Measurements from ENCODE around the gene FGFRL1.

FGFRL1 gene

GRCh38 chr4:1009542-1010394, 1.7 kb upstream of the FGFRL1 start:
- peak in 1 of 2 experiments; percentile 33 for DNase-seq

DNA sequence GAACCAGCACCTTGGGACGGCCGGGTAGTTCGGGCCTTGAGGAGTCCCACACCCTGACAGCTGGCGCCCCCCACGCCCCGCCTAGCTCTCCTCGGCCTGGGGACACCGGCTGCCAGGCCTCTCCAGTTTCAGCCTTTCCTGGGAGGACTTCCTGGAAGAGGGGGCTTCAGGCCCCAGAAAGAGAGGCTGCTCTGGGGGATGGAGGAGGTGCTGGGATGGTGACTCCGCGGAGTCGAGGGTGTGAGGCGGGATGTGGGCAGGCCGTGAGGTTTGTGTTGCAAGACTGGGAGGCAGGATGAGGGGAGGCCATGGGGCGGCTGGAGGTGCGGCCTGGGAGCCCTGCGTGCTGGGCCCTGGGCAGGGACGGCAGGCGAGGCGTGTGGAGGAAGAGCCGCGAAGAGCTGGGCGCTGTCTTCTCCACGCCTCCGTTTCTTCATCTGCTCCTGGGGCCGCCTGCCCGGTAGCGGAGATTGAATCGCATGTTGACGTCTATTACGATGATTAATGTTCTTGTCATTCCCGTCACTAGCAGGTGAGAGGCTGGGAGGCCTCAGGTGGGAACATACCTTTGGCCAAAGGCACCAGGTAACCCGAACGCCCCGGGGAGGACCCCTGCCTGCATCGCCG, 918 bp upstream of the FGFRL1 start:
- peak in 1 of 2 experiments; percentile 53 for DNase-seq

GRCh38 chr4:1011666-1012033, 224 bp downstream of the FGFRL1 start:
- no peak for DNase-seq

DNA sequence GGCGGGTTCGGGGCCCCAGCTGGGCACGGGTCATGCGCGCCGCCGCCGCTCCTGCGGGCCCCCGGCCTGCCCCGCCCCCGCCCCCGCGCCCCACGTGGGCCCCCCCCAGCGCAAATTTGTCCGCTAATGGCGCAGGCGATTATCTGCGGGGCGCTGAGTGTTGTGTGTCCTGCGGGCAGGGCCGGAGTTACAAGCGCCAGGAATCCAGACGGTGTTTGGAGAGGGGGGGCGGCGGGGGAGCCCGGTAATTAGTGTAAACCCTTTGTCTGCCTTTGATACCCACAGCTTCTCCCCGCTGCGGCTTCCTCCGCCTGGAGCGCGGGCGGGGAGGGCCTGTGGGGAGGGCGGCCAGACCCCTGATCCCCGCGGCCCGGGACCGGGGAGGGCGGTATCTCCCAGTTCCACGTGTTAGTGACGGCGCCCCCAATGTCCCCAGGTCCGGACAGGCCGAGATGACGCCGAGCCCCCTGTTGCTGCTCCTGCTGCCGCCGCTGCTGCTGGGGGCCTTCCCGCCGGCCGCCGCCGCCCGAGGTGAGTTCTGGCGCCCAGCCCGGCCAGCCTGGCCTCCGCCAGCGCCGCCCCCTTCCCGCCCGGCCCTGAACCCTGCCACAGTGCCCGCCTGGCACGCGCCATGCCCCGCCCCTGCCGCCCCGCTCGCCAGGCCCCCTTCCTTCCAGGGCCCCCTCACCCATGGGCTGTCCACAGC, 761 bp downstream of the FGFRL1 start:
- DNase-seq = peak in 1 of 2 experiments; percentile 44

GRCh38 chr4:1013225-1014073, 2.0 kb downstream of the FGFRL1 start:
- no peak for DNase-seq

DNA sequence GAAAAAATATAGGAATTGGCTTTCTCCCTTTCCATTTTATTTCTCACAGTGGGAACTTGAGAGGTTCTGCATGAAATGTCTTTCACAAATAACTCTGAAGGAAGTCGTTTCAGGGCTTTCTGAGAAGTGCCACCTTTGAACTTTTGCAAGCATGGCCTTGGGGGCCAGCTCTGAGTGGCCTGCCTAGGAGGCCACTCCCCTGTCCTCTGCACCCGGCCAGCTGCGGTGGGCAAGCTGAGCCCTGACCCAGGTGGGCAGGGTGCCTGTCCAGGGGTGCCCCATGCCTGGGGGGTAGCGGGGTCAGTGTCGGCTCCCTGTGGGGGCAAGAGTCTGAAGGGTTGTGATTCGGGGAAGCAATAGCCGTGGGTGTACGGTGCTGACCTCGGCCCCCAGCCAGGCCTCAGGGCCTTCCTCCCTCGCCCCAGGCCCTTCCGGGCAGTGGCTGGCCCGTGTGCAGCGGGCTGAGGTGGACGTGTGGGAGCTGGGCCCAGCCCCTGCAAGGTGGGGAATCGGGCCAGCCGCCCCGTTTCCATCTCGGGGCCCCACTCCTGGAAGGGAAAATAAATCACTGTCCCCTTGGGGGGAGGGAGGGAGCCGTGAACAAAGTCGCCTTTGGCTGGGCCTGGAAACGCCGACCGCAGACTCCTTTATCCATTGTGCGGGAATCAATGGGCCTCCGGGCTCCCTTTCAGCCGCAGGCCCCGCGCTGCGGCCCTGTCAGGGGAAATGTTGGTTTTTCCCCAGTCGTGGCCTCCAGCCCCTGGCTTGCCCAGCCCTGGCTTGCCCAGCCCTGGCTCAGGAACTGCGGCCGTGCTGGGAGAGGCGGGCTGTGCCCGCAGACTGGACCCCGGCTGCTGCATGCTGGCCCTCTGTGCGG, 3.1 kb downstream of the FGFRL1 start:
- no peak for DNase-seq

GRCh38 chr4:1015179-1015578, 3.8 kb downstream of the FGFRL1 start:
- no peak for DNase-seq

DNA sequence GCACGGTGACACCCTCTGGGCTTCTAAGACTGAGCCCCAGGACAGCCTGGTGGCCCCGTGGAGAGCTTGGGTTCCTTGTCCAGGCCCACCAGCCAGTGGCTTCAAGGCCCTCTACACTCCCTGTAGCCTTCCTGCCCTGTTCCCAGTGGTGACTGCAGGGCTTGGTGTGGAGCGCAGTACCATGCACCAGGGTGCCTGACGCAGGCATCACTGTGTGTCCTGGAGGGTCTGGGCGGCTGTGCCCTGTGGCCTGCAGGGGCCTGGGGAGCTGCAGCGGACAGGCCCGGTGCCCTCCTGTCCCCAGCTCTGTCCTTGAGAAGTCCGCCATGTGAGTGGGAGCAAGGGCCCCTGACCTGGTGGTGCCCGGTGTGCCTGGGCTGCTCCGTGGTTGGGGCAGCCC, 4.3 kb downstream of the FGFRL1 start:
- no peak for DNase-seq

DNA sequence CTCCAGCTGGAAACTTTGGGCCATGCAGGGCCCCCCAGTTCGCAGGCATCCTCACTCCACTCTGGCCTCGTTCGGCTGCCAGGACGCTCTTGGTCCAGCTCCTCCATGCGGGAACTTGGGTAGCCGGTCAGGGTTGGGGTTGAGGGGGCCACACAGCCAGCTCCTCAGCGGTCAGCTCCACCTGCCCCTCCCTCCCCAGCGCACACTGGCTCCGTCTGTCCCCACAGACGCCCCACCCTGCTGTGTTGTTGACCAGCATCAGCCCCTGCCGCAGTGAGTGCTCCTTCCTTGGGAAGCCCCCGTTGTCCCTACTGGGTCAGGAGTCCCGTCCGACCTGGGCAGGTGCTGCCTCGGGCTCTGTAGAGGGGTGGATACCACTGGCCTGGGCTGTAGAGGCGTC, 5.8 kb downstream of the FGFRL1 start:
- DNase-seq = no peak

GRCh38 chr4:1017706-1018105, 6.3 kb downstream of the FGFRL1 start:
- DNase-seq = no peak

GRCh38 chr4:1018147-1019020, 7.0 kb downstream of the FGFRL1 start:
- DNase-seq = no peak

DNA sequence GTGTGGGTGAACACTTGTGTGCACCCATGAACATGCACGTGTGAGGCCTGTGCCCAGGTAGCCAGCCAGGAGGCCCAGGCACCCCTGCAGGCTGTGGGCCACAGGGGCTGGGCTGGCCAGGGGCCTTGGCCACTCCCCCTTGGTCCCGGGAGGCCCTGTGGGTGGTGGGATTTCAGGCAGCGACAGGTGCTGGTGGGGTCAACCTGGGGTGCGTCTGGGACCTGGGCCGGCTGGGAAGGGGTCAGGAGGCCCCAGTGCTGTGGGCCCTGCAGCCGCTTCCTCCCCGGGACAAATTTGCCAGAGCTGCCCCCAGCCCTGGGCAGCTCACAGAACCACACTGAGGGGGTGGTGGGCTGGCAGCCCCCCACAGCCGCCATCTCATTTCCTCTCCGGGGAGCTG, 7.9 kb downstream of the FGFRL1 start:
- no peak for DNase-seq

DNA sequence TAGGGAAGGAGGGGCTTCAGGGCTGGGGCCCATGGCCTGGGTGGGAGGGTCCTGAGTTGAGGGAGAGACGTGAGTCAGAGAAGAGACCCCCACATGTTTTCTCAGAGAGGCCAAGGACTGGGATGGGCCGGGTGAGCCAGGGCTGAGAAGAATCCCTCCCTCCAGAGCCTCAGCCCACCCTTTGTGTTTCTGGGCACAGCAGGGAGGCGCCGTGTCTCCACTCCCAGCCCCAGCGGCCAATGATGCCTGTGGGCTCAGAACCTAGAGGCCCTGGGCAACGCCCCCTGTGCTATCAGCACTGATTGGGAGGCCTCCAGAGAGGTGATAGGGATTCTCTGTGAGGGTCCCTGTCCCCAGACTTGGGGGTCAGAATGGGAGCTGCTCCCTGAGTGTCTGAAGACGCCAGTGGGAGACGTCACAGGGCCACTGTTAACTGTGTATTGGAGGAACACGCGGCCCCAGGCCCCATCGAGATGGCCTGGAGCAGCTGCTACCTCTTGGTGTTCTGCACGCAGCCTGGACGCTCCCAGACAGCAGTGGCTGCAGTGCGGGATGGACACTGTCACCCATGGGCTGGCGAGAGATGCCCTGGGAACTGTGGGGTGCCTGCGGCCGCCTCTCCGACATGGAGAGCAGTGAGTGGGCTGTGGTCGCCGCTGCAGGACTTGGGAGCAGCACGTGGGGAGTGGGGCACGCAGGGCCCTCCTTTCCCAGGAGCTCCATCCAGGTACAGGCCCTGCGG, 8.5 kb downstream of the FGFRL1 start:
- no peak for DNase-seq

DNA sequence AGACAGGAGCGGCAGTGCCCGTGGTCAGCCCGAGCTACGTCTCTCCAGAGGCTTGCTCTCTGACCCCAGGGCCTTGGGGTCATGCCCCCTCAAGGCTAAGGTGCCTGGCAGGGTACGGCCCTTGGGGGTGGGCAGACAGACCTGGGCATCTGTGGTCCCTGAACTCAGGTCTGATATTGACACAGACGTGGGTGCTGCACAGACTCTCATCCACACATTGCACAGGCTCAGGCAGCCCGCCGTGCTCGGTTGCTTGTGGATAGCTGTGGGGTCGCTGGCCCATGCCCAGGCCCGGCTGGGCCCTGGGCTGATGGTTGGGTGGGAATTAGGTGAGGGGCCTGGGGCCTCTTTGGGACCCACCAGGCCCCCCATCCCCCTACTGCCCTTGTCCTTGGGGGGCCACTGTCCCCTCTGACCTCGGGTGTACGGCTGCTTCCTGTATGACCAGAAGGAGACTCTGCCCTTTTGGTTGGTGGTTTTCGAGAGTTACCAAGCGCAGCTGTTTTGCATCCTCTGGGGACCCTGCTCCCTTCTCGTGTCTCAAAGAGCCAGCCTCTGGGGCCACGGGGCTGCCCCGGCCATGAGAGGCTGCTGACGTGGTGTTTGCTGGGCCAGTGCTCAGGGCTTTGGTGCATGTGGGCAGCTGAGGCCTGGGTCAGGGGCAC, 10.1 kb downstream of the FGFRL1 start:
- DNase-seq = no peak

GRCh38 chr4:1022051-1022738, 10.8 kb downstream of the FGFRL1 start:
- no peak for DNase-seq

DNA sequence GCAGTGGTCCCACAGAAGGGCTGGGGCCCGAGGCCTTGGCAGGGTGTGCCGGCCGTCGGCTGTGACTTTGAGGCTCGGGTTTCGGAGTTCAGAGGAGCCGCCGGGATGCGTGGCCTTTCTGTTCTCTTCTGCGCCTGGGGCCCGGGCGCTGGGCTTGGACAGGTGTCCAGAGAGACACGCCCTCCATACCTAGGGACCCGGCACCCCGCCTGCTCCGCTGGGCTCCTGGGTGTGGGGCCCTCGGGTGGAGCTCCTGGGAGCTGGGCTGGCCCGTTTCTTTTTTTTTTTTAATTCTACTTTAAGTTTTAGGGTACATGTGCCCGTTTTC, 11.3 kb downstream of the FGFRL1 start:
- DNase-seq = no peak

GRCh38 chr4:1023075-1023640, 11.7 kb downstream of the FGFRL1 start:
- no peak for DNase-seq

- no peak for DNase-seq
These were observed 12.7 kb downstream of the FGFRL1 start for GRCh38 chr4:1023895-1024740.
